GM12874 (cell line): Measurements from ENCODE around the gene ZNF524.

Source experiments
- TF ChIP-seq, protein P1 (sequence below): IDR thresholded peaks from 2 replicates; pipeline ENCODE4 v1.5.1; 2011; ENCODE audit warnings: low read depth, mild to moderate bottlenecking, control low read depth, low read length, moderate library complexity; ENCODE audit not compliant: insufficient read depth

The ZNF524 gene

DNA sequence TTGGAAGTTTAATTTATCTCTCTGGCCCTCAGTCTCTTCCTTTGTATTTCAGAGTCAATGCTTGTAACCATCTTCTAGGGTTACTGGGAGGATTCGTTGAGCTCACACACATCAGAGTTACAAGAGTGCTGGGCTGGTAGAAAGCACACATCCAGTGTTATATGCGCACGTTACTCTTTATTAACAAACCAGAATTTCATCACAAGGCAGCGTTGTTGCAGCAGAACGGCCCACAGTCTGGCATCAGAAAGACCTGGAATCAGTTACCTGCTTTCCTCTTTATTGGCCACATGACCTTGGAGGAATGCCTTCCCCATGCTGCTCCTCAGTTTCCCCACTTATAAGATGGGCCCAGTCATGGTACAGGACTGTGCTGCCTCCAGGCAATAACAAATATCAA is 9.2 kb downstream of the ZNF524 start:
- TF ChIP-seq, protein P1, sequence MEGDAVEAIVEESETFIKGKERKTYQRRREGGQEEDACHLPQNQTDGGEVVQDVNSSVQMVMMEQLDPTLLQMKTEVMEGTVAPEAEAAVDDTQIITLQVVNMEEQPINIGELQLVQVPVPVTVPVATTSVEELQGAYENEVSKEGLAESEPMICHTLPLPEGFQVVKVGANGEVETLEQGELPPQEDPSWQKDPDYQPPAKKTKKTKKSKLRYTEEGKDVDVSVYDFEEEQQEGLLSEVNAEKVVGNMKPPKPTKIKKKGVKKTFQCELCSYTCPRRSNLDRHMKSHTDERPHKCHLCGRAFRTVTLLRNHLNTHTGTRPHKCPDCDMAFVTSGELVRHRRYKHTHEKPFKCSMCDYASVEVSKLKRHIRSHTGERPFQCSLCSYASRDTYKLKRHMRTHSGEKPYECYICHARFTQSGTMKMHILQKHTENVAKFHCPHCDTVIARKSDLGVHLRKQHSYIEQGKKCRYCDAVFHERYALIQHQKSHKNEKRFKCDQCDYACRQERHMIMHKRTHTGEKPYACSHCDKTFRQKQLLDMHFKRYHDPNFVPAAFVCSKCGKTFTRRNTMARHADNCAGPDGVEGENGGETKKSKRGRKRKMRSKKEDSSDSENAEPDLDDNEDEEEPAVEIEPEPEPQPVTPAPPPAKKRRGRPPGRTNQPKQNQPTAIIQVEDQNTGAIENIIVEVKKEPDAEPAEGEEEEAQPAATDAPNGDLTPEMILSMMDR, result no peak

DNA sequence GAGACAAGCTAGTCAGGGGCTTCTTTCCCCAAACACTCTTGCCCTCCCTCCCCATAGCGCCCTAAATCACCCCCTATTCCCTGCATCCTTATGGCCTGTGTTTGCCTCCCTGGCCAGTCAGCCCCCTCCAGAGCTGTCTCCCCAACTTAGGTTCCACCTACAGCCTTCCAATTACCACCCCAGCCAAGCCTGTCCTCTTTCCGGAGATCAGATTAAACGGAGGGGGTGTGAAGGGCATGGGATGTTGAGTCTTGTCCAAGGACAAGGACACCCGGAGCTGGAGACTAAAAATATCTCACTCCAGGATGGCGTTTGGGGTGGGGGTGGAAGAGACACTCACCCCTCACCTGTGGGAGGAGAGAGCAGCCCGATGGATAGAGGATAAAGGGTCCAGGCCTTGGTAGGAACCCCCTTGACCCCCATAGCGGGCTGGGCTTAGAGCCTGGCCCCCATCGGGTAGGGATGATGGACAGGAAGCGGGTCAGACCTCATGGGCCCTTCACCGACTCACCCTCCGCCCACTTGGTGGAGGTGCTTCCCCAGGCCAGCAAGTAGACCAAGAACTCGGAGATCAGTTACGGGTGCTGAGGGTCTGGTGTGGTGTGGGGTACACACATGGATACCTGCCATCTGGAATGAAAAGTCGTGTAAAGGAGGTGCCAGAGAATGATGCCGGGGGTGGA is 11.4 kb downstream of the ZNF524 start:
- TF ChIP-seq, protein P1, result no peak

DNA sequence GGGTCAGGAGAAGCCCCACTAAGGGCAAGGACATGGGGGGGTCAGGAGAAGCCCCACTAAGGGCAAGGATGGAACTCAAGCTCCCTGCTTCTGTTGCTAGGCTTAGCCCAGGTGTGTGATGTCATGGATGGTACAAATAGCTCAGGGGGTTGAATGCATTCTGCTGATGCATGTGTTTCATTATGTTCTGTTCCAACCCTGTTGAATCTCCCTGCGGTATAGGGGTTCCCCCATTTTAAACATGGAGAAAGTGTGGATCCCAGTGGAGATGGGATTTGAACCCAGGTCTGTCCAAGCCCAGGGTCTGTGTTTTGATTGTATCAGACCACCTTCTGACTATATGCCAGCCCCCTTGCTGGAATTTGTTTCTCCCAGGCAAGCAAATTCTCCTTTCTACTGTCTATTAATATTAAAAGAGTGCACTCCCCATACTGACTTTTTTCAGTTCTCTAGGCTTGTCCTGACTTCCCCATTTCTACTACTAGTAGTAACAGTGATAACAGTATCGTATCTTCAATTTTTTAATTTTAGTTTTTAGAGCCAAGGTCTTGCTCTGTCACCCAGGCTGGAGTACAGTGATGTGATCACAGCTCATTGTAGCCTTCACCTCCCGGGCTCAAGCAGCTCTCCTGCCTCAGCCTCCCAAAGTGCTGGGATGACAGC is 12.0 kb downstream of the ZNF524 start:
- TF ChIP-seq, protein P1, result no peak

DNA sequence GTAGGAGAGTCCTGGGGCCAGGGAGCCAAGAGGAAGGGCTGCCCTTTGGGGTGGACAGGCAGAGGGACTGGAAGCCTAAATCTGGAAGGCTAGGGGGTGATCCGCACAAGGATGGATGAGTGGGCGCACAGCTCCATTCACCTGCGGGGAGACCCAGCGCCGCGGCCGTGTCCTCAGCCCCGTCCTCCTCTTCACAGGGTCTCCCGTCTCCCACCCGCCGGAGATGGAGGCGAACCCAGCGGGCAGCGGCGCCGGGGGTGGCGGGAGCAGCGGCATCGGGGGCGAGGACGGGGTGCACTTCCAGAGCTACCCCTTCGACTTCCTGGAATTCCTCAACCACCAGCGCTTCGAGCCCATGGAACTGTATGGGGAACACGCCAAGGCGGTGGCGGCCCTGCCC is 13.3 kb downstream of the ZNF524 start:
- TF ChIP-seq, protein P1, result no peak

DNA sequence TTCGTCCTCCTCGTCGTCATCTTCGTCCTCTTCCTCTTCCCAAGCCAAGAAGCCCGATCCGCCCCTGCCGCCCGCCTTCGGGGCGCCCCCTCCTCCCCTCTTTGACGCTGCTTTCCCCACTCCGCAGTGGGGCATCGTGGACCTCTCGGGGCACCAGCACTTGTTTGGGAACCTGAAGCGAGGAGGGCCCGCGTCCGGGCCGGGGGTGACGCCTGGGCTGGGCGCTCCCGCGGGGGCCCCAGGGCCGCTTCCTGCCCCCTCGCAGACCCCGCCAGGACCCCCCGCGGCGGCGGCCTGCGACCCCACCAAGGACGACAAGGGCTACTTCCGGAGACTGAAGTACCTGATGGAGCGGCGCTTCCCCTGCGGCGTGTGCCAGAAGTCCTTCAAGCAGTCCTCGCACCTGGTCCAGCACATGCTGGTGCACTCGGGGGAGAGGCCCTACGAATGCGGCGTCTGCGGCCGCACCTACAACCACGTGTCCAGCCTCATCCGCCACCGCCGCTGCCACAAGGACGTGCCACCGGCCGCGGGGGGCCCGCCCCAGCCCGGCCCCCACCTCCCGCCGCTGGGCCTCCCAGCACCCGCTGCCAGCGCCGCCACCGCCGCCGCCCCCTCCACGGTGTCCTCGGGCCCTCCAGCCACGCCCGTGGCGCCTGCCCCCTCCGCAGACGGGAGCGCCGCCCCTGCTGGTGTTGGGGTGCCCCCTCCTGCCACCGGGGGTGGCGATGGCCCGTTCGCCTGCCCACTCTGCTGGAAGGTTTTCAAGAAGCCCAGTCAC is 14.0 kb downstream of the ZNF524 start:
- TF ChIP-seq, protein P1, result no peak

DNA sequence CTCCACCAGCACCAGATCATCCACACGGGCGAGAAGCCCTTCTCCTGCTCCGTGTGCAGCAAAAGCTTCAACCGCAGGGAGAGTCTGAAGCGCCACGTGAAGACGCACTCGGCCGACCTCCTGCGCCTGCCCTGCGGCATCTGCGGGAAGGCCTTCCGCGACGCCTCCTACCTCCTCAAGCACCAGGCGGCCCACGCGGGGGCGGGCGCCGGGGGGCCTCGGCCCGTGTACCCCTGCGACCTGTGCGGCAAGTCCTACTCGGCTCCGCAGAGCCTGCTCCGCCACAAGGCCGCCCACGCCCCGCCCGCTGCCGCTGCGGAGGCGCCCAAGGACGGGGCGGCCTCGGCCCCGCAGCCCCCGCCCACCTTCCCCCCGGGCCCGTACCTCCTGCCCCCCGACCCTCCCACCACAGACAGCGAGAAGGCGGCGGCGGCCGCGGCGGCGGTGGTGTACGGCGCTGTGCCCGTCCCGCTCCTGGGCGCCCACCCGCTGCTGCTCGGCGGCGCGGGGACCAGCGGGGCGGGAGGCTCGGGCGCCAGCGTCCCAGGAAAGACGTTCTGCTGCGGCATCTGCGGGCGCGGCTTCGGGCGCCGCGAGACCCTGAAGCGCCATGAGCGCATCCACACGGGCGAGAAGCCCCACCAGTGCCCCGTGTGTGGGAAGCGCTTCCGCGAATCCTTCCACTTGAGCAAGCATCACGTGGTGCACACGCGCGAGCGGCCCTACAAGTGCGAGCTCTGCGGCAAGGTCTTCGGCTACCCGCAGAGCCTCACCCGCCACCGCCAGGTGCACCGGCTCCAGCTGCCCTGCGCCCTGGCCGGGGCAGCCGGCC is 14.8 kb downstream of the ZNF524 start:
- TF ChIP-seq, protein P1, result no peak
